H54 (cell line): ENCODE measurements around the gene FRMD8.

Source experiments
- DNase-seq: peaks from one replicate; pipeline ENCODE4 v3.0.0; 2011; ENCODE audit warnings: low spot score, mixed read lengths; ENCODE audit not compliant: insufficient read length
- FAIRE-seq: peaks from 3 replicates; lab custom pipeline; 2011; peaks lifted over from hg19 to GRCh38; lab: Jason Lieb, UNC
- POLR2A ChIP-seq: IDR thresholded peaks from 2 replicates; pipeline ENCODE4 v1.6.1; 2011; ENCODE audit warnings: low read depth, mild to moderate bottlenecking, low read length

Gene FRMD8

DNA sequence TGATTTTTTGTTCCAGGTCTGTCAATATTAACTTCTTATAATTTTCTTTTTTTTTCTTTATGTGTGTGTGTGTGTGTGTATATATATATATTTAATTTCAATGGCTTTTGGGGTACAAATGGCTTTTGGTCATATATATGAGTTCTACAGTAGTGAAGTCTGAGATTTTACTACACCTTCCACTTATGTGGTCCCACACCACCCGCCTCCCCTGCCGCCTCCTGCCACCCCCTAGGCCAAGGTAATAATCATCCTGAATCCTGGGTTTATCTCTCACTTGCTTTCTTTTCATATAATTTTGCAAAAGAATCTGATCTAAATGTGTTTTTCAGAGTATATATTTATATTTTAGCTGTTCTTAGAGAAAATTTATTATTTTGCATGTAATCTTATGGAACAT, 47.2 kb downstream of the FRMD8 start:
- FAIRE-seq (no peak), DNase-seq (no peak)
- TF ChIP-seq POLR2A, result no peak

DNA sequence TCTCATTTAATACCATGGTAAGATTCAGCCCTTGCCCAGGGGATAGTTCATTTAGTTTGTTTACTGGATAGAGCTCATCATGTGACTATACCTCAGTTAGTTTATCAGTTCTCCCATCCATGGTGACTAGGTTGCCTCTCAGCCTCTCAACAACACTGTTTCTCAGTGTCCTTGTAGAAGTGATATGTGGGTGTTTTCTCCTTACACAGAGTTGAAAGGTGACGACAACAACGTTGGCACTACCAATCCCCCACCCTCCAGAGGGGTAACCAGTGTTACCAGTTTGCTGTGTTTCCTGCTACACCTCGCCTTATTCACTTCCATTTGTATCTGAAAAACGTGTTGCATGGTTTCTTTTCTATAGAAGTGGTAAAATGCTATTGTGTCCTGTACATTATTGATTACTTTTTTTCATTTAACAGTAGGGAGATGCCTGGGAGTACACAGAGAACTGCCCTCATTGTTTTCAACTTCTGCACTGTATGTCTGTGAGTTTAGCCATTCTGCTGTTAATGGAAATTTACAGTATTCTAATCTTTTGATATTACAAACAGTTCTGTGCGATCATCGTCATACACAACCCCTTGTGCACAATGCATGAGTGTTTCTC, 47.7 kb downstream of the FRMD8 start:
- no peak for TF ChIP-seq POLR2A
- no peak for FAIRE-seq
- no peak for DNase-seq

DNA sequence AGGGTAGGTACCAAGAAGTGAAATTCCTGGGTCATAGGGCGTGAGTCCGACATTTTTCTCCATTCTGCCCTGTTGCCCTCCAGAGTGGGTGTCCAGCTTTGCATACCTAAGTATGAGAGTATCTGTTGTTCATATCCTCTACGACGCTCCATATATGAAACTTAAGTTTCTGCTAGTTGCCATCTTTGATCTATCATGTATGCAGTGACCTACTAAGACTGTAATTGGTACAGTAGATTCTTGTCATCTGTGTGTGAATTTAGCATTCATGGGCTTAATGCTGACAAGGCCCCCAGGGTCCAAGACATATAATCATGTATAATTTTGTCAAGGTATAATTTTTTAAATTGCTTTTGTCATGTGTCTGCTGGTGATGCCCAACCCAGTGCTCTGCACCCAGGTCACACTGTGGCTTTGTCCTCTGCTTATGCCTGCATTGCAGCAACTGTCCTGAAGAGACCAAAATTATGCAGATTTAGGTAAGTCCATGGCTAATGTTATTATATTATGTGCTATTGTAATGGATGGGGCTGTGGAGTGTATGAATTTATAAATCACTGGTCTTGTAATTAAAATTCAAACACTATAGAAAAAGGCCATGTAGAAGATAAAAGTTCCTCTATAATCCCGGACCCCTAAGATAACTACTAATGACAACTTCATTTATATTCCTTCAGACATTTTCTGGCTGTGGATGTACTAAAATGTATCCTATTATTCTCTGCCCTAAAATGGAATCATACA, 48.4 kb downstream of the FRMD8 start:
- FAIRE-seq (no peak), DNase-seq (no peak)
- no peak for TF ChIP-seq POLR2A

DNA sequence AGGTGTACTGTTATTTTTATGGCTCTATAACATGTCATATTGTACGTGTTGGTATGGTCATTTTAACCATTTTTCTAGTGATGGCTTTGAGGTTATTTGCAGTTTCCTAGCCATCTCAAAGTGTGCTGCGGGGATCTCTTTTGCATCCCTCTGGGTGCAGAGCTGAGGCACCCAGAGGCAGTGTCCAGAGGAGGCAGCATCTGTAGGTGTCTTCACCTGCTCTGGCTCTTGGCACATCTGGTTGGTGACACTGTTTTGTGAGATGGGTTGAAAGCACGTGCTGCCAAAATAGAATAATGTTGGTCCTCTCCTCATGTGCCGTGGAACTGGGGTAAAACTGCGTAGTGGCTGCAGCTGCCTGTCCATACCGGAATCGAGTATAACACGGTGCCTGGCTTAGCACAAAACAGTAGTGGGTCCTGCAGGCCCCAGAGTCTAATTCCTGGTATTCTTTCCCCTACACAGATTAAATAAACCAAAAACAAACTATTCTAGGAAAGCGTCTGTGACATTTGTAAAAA, 49.0 kb downstream of the FRMD8 start:
- no peak for FAIRE-seq

DNA sequence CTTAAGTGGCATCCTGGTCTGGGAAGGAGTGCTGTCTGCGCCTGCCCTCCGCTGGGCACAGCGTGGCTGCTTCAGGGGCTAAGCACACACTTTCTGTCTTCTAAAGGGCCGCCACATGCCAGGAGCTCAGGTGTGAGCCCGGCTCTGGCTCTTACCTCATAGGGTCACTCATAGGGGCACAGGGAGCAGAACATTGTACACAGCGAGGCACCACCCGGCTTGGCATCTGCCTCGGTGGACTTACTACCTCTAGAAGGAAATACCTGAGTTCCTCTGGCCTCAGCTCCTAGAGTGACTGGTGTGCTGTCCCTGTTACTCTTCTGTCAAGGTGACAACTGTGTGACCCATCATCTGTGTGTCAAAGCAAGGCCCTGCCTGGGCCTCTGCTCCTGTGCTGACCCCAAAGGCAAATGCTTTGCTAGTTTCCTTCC, 49.6 kb downstream of the FRMD8 start:
- no peak for FAIRE-seq
- TF ChIP-seq POLR2A, result no peak
- no peak for DNase-seq

More for the DNA sequence above, 49.0 kb downstream of the FRMD8 start:
- TF ChIP-seq POLR2A, result no peak
- no peak for DNase-seq

DNA sequence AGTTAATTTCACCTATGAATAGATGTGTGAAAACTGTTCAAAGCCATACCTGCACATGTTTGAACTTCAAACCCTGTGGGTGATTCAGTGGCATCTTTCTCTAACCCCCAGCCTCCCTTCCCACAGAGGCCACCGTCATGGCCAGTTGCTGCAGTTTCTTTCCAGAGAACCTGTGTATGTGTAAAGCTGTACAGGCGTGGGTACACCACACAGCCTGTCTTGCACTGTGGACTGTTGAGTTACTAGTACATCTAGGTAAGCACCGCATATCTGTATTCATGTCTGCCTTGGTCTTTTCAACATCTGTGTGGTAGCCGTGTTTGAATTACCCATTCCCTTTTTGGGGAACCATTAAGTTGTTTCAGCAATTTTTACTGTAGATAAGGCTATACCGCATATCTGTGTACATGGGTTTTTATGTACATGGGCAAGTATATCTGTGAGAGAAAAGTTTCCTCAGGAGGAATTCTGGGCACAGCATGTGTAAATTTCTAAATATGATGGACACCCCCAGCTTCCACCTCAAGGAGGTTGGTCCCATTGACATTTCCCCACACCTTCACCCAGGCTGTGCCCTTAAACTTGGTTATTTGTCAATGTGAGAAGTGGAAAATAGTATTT, 50.1 kb downstream of the FRMD8 start:
- TF ChIP-seq POLR2A, result no peak
- DNase-seq (no peak), FAIRE-seq (no peak)

DNA sequence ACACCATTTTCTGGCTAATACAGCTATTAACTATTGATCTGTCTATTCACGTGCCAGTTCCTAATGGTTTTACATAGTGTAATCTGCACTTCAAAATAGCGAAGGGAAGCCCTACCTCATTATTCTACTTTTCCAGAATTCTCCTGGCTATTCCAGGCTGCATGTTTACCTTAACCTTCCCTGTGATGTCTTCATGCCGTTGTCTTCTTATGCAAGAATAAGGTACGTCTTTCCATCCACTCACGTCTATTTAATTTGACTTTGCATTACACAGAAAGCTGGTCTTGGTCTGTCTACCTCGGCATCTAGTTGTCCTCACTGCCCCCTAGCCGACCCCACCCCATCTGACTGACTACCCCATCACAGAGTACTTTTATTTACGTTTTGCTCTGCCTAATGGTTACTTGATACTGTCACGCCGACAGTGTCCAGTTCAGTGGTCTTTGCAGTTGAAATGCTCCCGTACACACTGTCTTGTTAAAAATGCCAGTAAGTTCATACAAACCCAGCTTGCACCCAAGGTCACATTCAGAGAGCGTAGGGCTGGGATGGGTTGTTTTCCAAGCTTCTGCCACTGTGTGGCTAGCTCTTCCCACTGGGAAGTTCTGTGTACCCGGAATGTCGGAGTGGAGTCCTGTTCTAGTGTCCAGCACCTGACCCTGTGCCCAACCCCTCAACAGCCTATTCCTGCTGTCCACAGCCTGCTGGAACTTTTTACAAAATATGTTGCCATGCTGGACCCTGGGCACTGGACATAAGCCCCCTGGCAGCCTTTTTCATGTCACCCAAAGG, 51.2 kb downstream of the FRMD8 start:
- no peak for DNase-seq
- TF ChIP-seq POLR2A, result no peak
- no peak for FAIRE-seq

DNA sequence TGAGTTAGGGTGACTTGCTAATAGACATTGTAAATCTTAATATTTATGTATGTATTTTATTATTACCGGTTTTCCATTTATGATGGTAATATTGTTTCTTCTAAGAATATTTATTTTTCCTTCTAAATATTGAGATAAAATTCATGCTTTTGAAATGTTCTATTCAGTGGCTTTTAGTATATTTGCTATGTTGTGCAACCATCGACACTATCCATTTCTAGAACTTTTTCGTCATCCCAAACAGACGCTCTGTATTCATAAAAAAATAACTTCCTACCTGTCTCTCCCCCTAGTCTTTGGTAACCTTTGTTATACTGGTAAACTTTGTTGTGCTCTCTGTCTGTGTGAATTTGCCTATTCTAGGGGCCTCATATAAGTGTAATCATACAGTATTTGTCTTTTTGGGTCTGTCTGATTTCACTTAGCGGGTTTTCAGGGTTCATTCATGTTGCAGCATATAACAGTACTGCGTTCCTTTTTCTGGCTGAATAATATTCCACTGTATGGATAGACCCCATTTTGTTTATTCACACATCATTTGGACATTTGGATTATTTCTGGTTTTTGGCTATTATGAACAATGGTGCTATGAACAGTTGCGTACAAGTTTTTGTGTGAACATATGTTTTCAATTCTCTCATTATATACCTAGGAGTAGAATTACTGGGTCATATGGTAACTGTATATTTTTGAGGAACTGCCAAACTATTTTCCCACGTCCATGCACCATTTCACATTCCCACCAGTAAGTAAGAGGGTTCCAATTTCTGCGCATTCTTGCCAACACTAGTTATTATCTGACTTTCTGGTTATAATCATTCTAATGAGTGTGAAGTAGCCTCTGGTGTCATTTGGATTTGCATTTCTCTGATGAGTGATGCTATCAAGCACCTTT, 52.1 kb downstream of the FRMD8 start:
- DNase-seq, result no peak
- no peak for FAIRE-seq
- no peak for TF ChIP-seq POLR2A

DNA sequence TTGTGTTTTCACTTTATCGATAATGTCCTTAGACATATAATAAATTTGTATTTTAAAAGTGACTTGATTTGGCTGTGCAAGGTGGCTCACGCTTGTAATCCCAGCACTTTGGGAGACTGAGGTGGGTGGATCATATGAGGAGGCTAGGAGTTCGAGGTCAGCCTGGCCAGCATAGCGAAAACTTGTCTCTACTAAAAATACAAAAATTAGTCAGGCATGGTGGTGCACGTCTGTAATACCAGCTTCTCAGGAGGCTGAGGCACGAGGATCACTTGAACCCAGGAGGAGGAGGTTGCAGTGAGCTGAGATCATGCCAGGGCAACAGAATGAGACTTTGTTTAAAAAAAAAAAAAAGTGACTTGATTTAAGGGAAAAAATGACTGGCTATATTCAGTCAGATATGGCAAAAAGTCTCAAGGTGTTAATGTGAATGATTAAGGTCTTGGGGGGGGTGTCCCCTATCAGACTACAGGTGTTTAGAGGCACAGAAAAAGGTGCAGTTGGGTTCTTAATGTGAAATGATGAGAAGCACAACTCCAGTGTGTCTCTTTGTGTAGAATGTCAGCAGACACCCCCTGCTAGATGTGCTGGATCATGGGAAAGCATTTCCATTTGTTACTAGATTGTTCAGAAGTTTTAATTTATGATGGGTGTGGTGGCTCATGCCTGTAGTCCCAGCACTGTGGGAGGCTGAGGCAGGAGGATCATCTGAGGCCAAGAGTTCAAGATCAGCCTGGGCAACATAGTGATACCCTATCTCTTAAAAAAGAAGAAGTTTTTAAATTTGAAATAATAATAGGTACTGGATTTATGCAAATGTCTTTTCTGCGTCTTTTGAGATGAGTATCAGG, 53.1 kb downstream of the FRMD8 start:
- no peak for FAIRE-seq
- no peak for TF ChIP-seq POLR2A
- no peak for DNase-seq

DNA sequence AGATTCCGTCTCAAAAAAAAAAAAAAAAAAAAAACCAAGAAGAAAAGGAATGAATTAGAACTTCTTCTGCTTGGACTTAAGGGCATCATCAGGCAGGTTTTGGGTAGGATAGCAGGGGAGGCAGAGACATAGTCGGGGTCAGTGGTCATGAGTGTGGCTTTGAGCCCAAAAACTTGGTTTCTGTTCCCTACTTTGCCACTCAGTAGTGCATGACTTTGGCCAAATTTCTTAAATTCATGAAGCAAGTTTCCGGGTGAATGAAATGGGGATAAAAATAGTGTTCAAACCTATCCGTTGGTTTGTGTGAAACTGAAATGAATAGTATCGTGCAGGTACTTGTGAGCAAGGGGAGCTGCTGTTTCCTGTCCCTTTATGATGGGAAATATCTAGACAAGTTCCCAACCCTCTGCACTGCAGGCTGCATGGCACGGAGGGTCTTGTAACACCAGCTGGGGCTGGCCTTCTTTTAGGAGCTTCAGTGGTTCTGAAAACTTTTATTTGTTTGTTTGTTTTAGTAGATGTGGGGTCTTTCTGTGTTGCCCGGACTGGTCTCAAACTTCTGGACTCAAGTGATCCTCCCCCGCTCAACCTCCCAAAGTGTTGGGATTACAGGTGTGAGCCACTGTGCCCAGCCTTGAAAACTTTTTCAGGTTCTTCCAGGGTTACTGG, 54.5 kb downstream of the FRMD8 start:
- FAIRE-seq (no peak), DNase-seq (no peak)
- no peak for TF ChIP-seq POLR2A

DNA sequence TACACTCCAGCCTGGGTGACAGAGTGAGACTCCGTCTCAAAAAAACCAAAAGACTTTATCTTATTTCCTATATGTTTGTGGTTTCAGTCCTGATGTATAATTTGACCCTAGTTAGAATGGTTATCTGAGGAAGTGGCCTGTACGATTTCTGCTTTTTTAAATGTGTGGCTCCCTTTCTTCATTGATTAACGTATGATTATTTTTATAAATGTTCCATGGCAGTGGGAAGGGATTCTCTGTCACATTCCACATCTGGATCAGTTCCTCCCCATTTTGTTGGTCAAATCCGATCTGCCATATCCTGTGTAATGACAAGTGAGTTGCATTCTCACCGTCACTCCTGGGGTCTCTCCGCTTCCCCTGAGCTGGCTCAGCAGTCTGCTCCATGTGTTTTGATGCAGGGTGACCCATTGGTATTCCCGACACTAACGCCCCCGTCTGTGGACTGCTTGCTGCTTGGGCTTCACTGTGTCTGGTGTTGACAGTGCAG, 56.5 kb downstream of the FRMD8 start:
- FAIRE-seq (no peak), DNase-seq (no peak)
- no peak for TF ChIP-seq POLR2A
